PC-9 (cell line): ENCODE data around the gene METTL6.

Experiments used
- CTCF ChIP-seq: fragments of 200-600 bp; sonication (generic); conservative IDR thresholded peaks from 2 replicates; pipeline ENCODE4 v1.6.1; 2017; ENCODE audit warnings: mixed run types, antibody characterized with exemption, mild to moderate bottlenecking, moderate library complexity
- EZH2 ChIP-seq: fragments of 200-600 bp; sonication (generic); IDR thresholded peaks from 2 replicates; pipeline ENCODE4 v1.8.0; 2017; ENCODE audit warnings: antibody characterized with exemption, low read depth

GRCh38 chr3:15458212-15458780 lies 31.0 kb upstream of the METTL6 start:
- no peak for TF ChIP-seq CTCF
- no peak for TF ChIP-seq EZH2
